NT2/D1 (cell line): ENCODE data around the gene KDM4B.

ENCODE experiments used
- DNase-seq: peaks from one replicate; pipeline ENCODE4 v3.0.0-alpha.2; 2011; ENCODE audit warnings: low read depth, low spot score
- H3K27me3 ChIP-seq: 2 replicates; pipeline ENCODE4 v1.6.0; 2011; ENCODE audit warnings: mild to moderate bottlenecking; ENCODE audit not compliant: insufficient read length, insufficient read depth
- H3K36me3 ChIP-seq: 2 replicates; pipeline ENCODE4 v1.6.1; 2011; ENCODE audit warnings: mild to moderate bottlenecking, low read length, mixed read lengths; ENCODE audit not compliant: insufficient read depth, insufficient read length
- H3K4me1 ChIP-seq: 2 replicates; pipeline ENCODE4 v1.5.1; 2011; ENCODE audit not compliant: insufficient read depth, insufficient read length
- H3K4me3 ChIP-seq: 2 replicates; pipeline ENCODE4 v1.5.1; 2011; ENCODE audit warnings: low read depth; ENCODE audit not compliant: insufficient read length
- H3K9ac ChIP-seq: 2 replicates; pipeline ENCODE4 v1.6.0; 2011; ENCODE audit warnings: low read depth; ENCODE audit not compliant: insufficient read length
- H3K9me3 ChIP-seq: 2 replicates; pipeline ENCODE4 v1.5.1; 2011; ENCODE audit warnings: mild to moderate bottlenecking, low read length; ENCODE audit not compliant: insufficient read depth
- SUZ12 ChIP-seq: IDR thresholded peaks from 2 replicates; pipeline ENCODE4 v1.6.1; 2011; ENCODE audit not compliant: insufficient read length, insufficient read depth; ENCODE audit errors: extremely low read depth
- YY1 ChIP-seq: IDR thresholded peaks from 2 replicates; pipeline ENCODE4 v1.6.1; 2011; ENCODE audit not compliant: insufficient read length, insufficient read depth
- ZNF274 ChIP-seq: IDR thresholded peaks from 2 replicates; pipeline ENCODE4 v1.6.1; 2011; ENCODE audit warnings: mild to moderate bottlenecking, low read depth, low read length

The KDM4B gene

DNA sequence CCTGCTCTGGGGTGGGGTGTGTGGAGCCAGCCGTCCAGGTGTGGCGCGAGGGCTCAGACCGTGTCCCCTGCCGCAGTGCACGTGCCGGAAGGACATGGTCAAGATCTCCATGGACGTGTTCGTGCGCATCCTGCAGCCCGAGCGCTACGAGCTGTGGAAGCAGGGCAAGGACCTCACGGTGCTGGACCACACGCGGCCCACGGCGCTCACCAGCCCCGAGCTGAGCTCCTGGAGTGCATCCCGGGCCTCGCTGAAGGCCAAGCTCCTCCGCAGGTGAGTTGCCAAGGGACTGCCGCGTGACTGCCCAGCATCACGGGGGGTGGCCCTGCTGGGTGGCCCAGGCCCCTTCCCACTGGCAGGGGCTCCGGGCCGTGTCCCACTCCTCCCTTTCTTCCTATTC, 141.6 kb downstream of the KDM4B start:
- Histone ChIP-seq H3K9me3 (no peaks in the 10 kb centered on the region), H3K9ac (no peak overlapping the region), H3K4me1 (peaks cover 64% of the 10 kb centered on the region), H3K4me3 (no peak overlapping the region), H3K36me3 (peaks cover 29% of the 10 kb centered on the region), H3K27me3 (no peaks in the 10 kb centered on the region)
- TF ChIP-seq SUZ12 (no peak), YY1 (no peak), ZNF274 (no peak)
- no peak for DNase-seq

DNA sequence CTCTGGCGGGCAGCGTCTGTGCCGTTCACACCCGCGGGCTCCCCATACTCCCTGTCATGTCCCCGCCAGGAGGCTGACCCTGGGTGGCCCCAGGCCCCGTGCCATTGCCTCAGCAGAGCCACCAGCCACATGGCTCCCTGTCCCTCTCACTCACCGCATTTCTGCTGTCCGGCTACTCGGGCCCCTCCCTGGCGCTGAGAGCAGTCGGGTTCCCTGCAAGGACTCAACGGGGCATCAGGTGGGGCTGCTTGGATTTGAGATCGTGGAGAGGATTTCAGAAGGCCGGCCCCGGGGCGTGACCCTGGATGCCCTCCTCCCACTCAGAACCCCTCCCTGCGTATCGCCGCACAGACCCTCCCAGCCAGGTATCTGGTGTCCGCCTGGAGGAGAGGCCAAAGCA, 142.1 kb downstream of the KDM4B start:
- TF ChIP-seq ZNF274 (no peak), YY1 (no peak), SUZ12 (no peak)
- no peak for DNase-seq
- H3K9me3 ChIP-seq, result no peaks in the 10 kb centered on the region
- H3K9ac ChIP-seq, result peak overlapping the region; percentile 52
- peaks cover 64% of the 10 kb centered on the region for H3K4me1 ChIP-seq
- no peaks in the 10 kb centered on the region for H3K27me3 ChIP-seq
- peaks cover 29% of the 10 kb centered on the region for H3K36me3 ChIP-seq
- H3K4me3 ChIP-seq, result no peak overlapping the region

- Histone ChIP-seq H3K27me3 (no peaks in the 10 kb centered on the region), H3K4me1 (peaks cover 67% of the 10 kb centered on the region), H3K9ac (peak overlapping the region; percentile 80), H3K9me3 (no peaks in the 10 kb centered on the region), H3K36me3 (peaks cover 35% of the 10 kb centered on the region), H3K4me3 (no peak overlapping the region)
- no peak for TF ChIP-seq SUZ12
- no peak for TF ChIP-seq ZNF274
- no peak for TF ChIP-seq YY1
- no peak for DNase-seq
Measured at GRCh38 chr19:5112175-5112574, 143.3 kb downstream of the KDM4B start.

GRCh38 chr19:5112681-5113575, 144.0 kb downstream of the KDM4B start:
- Histone ChIP-seq H3K27me3 (no peaks in the 10 kb centered on the region), H3K4me3 (no peak overlapping the region), H3K4me1 (peaks cover 63% of the 10 kb centered on the region), H3K36me3 (peaks cover 35% of the 10 kb centered on the region), H3K9ac (peak overlapping the region; percentile 80), H3K9me3 (no peaks in the 10 kb centered on the region)
- DNase-seq, result peak; percentile 51
- TF ChIP-seq SUZ12 (no peak), ZNF274 (no peak), YY1 (no peak)

GRCh38 chr19:5113633-5114586, 145.0 kb downstream of the KDM4B start:
- no peak for DNase-seq
- Histone ChIP-seq H3K36me3 (peaks cover 35% of the 10 kb centered on the region), H3K4me1 (peaks cover 68% of the 10 kb centered on the region), H3K4me3 (no peak overlapping the region), H3K9ac (peak overlapping the region; percentile 65), H3K9me3 (no peaks in the 10 kb centered on the region), H3K27me3 (no peaks in the 10 kb centered on the region)
- TF ChIP-seq SUZ12, result no peak
- TF ChIP-seq ZNF274, result no peak
- TF ChIP-seq YY1, result no peak

- peak overlapping the region; percentile 57 for H3K9ac ChIP-seq
- peaks cover 66% of the 10 kb centered on the region for H3K4me1 ChIP-seq
- TF ChIP-seq SUZ12, result no peak
- TF ChIP-seq YY1, result no peak
- no peak for TF ChIP-seq ZNF274
- H3K9me3 ChIP-seq, result no peaks in the 10 kb centered on the region
- no peaks in the 10 kb centered on the region for H3K27me3 ChIP-seq
- no peak for DNase-seq
- H3K36me3 ChIP-seq, result peaks cover 38% of the 10 kb centered on the region
- H3K4me3 ChIP-seq, result no peak overlapping the region
Measured at GRCh38 chr19:5114727-5115126, 145.8 kb downstream of the KDM4B start.
